PFSK-1 (cell line): ENCODE data around the gene XYLT2.

Source experiments
- FOXP2 ChIP-seq: optimal IDR thresholded peaks from 2 replicates; pipeline ENCODE3; 2011; ENCODE audit warnings: borderline replicate concordance, control low read depth, inconsistent platforms; ENCODE audit not compliant: insufficient read depth; ENCODE audit errors: extremely low read length, extremely low read depth
- POLR2AphosphoS5 ChIP-seq: IDR thresholded peaks from 2 replicates; pipeline ENCODE4 v1.6.1; 2012; ENCODE audit warnings: low read depth, mild to moderate bottlenecking, control low read depth, low read length, moderate library complexity
- REST ChIP-seq, 2 experiments: IDR thresholded peaks; 2 replicates each; pipeline versions ENCODE4 v1.6.1 to v1.8.0; 2011 to 2012; ENCODE audit warnings: low read depth in 2 of 2, low read length in 2 of 2, control low read depth in 1 of 2, inconsistent platforms in 1 of 2, mild to moderate bottlenecking in 1 of 2, moderate library complexity in 1 of 2; ENCODE audit not compliant: insufficient read depth in 1 of 2
- SIN3A ChIP-seq: IDR thresholded peaks from 2 replicates; pipeline ENCODE4 v1.6.1; 2012; ENCODE audit warnings: mild to moderate bottlenecking, low read length, moderate library complexity, borderline replicate concordance; ENCODE audit not compliant: insufficient read depth
- TAF1 ChIP-seq: IDR thresholded peaks from 2 replicates; pipeline ENCODE4 v1.6.1; 2012; ENCODE audit warnings: low read length, control low read depth, borderline replicate concordance; ENCODE audit not compliant: insufficient read depth

The XYLT2 gene

DNA sequence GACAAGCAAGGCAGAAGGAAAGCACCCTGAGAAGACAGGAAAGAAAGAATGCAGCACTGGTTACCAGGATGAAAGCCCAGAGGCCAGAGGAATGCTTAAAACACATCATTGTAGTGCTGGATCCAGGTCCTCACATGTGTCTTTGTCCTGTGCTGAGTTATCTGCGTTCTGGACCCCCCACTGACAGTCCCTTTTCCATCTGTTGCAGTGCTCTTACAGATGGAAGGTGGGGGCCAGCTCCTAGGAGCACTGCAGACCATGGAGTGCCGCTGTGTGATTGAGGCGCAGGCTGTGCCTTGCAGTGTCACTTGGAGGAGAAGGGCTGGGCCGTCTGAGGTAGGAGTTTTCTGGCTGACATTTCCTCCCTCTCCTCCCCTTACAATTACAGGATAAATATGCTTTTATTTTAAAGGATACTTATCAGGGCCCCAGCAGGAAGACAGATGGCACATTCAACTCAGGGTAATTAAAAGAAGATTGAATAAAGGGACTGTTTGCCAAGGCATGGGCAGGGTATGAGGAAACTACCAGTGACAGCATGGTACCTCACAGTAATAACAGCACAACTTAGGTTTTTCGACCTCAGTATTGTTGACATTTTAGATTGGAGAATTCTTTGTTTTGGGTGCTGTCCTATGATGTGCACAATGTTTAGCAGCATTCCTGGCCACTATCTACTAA is 30.1 kb downstream of the XYLT2 start:
- TF ChIP-seq TAF1 (no peak), POLR2AphosphoS5 (no peak), FOXP2 (no peak), REST (IDR thresholded peaks at IDR 0.05; ENCODE audit: insufficient read depth in 1 of 2, low read depth in 2 of 2, low read length in 2 of 2) (no peak), SIN3A (no peak)

DNA sequence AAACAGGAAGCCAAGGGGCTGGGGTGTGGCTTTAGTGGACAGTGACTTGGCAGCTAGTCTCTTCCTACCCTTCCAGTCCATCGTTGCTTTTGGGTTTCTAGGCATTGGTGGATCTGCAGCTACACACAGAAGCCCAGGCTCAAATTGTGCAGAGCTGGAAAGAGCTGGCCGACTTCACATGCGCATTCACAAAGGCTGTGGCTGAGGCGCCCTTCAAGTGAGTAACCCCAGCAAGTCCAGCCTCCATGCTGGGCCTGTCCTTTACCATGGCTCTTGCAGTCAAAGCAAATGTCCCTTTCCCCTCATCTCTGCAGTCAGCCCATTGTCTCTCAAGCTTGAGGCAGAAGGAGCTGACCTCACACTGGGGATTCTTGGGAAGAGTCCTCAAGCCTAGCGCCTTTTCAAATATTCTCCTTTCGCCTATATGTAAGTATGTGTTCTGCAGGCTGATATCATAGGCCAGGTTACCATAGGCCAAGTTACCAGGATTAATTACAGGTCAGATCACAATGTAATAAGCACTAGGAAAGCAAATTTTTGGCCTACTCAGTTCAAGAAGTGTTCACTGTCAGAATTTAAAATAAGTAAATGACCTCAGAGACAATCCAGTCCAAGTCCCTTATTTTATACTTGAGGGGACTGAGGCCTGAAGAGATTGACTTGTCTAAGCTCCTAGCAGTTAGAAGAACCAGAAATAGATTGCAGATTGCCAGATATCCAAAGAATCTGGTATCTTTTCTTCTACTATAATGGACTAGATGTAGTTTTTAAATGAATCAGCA is 33.6 kb downstream of the XYLT2 start:
- TF ChIP-seq REST (IDR thresholded peaks at IDR 0.05; ENCODE audit: insufficient read depth in 1 of 2, low read depth in 2 of 2, low read length in 2 of 2) (no peak), POLR2AphosphoS5 (no peak), FOXP2 (no peak), TAF1 (no peak), SIN3A (no peak)

- peak; percentile 52; the same call in 1 of the 2 replicates for TF ChIP-seq POLR2AphosphoS5
- no peak for TF ChIP-seq SIN3A
These were observed 34.7 kb downstream of the XYLT2 start for GRCh38 chr17:50380369-50381259.

DNA sequence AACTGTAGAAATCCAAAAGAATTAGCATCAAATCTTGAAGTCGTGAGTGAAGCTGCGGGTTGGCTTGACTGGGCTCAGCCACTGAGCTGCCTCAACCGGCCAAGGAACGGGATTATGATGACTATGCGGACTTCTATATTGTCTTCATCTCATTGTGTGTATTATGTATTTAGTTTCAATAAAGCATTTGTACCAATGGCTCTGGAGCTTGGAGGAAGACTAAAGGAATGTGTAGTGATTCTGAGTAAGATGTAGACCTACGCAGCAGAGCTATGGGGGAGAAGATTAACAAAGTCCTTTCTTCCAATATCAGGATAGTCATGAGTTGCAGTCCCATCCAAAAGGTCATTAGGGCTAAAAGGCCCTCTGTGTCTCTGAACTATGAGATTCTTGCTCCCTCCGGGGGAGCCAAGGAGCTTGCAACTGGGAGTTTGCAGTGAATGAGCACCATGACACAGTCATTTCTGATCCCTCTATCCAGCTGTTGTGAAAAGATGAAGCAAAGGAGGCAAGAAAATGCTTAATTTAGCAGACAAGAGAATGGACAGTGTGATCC is 35.4 kb downstream of the XYLT2 start:
- TF ChIP-seq SIN3A (no peak), TAF1 (no peak), REST (IDR thresholded peaks at IDR 0.05; ENCODE audit: insufficient read depth in 1 of 2, low read depth in 2 of 2, low read length in 2 of 2) (no peak), POLR2AphosphoS5 (0 out of 2 replicates have a peak, but pooled peaks have one; percentile 15), FOXP2 (no peak)

GRCh38 chr17:50381920-50382319 is 36.0 kb downstream of the XYLT2 start:
- TF ChIP-seq TAF1 (no peak), POLR2AphosphoS5 (no peak), SIN3A (no peak)
